HCT116 (cell line): ENCODE measurements around the gene MCAT. TPM values are rescaled to one million over a fixed set of nuclear protein-coding genes. Genes with fewer than 3 reads are reported as not detected.

Experiments used
- ATAC-seq: fragments of 200-7000 bp; cut with Tn5 transposase; 2 replicates; pipeline ENCODE4 v1.9.1; 2020; ENCODE audit warnings: mild to moderate bottlenecking, moderate library complexity
- BruUV-seq: library from RNA; stranded (reverse); fragments of 400-500 nt; replicated peaks from 2 replicates; lab custom pipeline; 2021; lab: Mats Ljungman, UMichigan
- CTCF ChIA-PET: fragments of 300-600 bp; sonication (Branson Sonifier 250); formaldehyde crosslinking; loops from one replicate; lab custom pipeline; 2021; ENCODE audit warnings: antibody characterized with exemption; lab: Charles Lee
- POLR2A ChIA-PET: fragments of 300-600, 350-600 bp; sonication (Branson Sonifier 250); formaldehyde crosslinking; loops from one replicate; lab custom pipeline; 2021; ENCODE audit warnings: antibody characterized with exemption; lab: Charles Lee
- RAD21 ChIA-PET, 2 experiments: fragments of 300-600 bp; sonication (Branson Sonifier 250); formaldehyde crosslinking; loops; one replicate each; lab custom pipeline; 2023; ENCODE audit warnings: low total read pairs in 2 of 2; ENCODE audit not compliant: uncharacterized antibody in 2 of 2, unreplicated experiment in 2 of 2, low non-redundant PET in 1 of 2; lab: Charles Lee
- DNase-seq: peaks from one replicate; pipeline ENCODE4 v3.0.0-alpha.2; 2010; ENCODE audit warnings: low read depth, low spot score
- H2AFZ ChIP-seq: fragments of 200-600 bp; shearing (Covaris generic), sonication (generic); 2 replicates; pipeline ENCODE4 v1.6.1; 2017; ENCODE audit warnings: low read depth, mixed run types, mixed read lengths, antibody characterized with exemption, low read length; ENCODE audit not compliant: poor library complexity, severe bottlenecking
- H3K27ac ChIP-seq: 2 replicates; pipeline ENCODE4 v1.5.1; 2012; ENCODE audit warnings: low read depth, low read length
- H3K27me3 ChIP-seq: fragments of 200-600 bp; sonication (generic); 2 replicates; pipeline ENCODE4 v1.6.1; 2016; ENCODE audit warnings: mixed run types, low read length, mixed read lengths; ENCODE audit not compliant: insufficient read depth
- H3K36me3 ChIP-seq, 2 experiments: fragments of 200-500 bp in 1 of 2; fragments of 200-600 bp in 1 of 2; sonication (Bioruptor generic) in 1 of 2; sonication (generic) in 1 of 2; 2 replicates each; pipeline versions ENCODE4 v1.5.1 to v1.6.1; 2014 to 2016; ENCODE audit warnings: low read length in 2 of 2, inconsistent platforms in 1 of 2, mixed read lengths in 1 of 2, mixed run types in 1 of 2; ENCODE audit not compliant: insufficient read depth in 2 of 2, control insufficient read depth in 1 of 2
- H3K4me1 ChIP-seq, 2 experiments: fragments of 200-600 bp in 1 of 2; sonication (generic) in 1 of 2; 2 replicates each; pipeline versions ENCODE4 v1.5.1 to v1.6.1; 2012 to 2017; ENCODE audit warnings: low read length in 2 of 2, inconsistent platforms in 1 of 2, mild to moderate bottlenecking in 1 of 2, mixed read lengths in 1 of 2, mixed run types in 1 of 2, moderate library complexity in 1 of 2; ENCODE audit not compliant: insufficient read depth in 2 of 2, control insufficient read depth in 1 of 2
- H3K4me2 ChIP-seq: fragments of 200-600 bp; sonication (generic); 2 replicates; pipeline ENCODE4 v1.6.1; 2017; ENCODE audit warnings: mixed run types, low read length, mixed read lengths
- H3K4me3 ChIP-seq, 2 experiments: fragments of 200-600 bp in 1 of 2; sonication (generic) in 1 of 2; replicated peaks in 1 of 2; 2 replicates each; pipeline ENCODE4 v1.5.1; 2011 to 2016; ENCODE audit warnings: low read length in 2 of 2, control low read depth in 1 of 2, low read depth in 1 of 2, mild to moderate bottlenecking in 1 of 2, mixed read lengths in 1 of 2, mixed run types in 1 of 2
- H3K79me2 ChIP-seq: fragments of 200-600 bp; sonication (generic); 2 replicates; pipeline ENCODE4 v1.6.1; 2017; ENCODE audit warnings: mild to moderate bottlenecking, mixed run types, low read length, moderate library complexity, mixed read lengths; ENCODE audit not compliant: insufficient read depth
- H3K9ac ChIP-seq: fragments of 200-600 bp; sonication (generic); 2 replicates; pipeline ENCODE4 v1.6.1; 2016; ENCODE audit warnings: low read length, mixed read lengths
- H3K9me2 ChIP-seq: fragments of 200-600 bp; sonication (generic), shearing (Covaris generic); 2 replicates; pipeline ENCODE4 v1.6.1; 2017; ENCODE audit warnings: mixed run types, mild to moderate bottlenecking, moderate library complexity; ENCODE audit not compliant: insufficient read depth
- H3K9me3 ChIP-seq, 2 experiments: fragments of 200-500 bp in 1 of 2; fragments of 200-600 bp in 1 of 2; sonication (Bioruptor generic) in 1 of 2; sonication (generic) in 1 of 2; 2 replicates each; pipeline ENCODE4 v1.6.1; 2014 to 2017; ENCODE audit warnings: low read length in 2 of 2, mixed read lengths in 2 of 2, inconsistent platforms in 1 of 2, low read depth in 1 of 2, mild to moderate bottlenecking in 1 of 2, mixed run types in 1 of 2, moderate library complexity in 1 of 2; ENCODE audit not compliant: control insufficient read depth in 1 of 2, insufficient read depth in 1 of 2
- H4K20me1 ChIP-seq: fragments of 200-600 bp; sonication (generic), shearing (Covaris generic); 2 replicates; pipeline ENCODE4 v1.6.1; 2017; ENCODE audit warnings: mixed run types, mild to moderate bottlenecking, moderate library complexity; ENCODE audit not compliant: insufficient read depth
- ATF3 ChIP-seq: IDR thresholded peaks from 2 replicates; pipeline ENCODE4 v1.6.1; 2012
- CBX3 ChIP-seq: IDR thresholded peaks from 2 replicates; pipeline ENCODE4 v1.6.1; 2012; ENCODE audit warnings: low read depth
- EGR1 ChIP-seq: IDR thresholded peaks from 2 replicates; pipeline ENCODE4 v1.6.1; 2012; ENCODE audit warnings: low read depth
- ELF1 ChIP-seq: IDR thresholded peaks from 2 replicates; pipeline ENCODE4 v1.6.1; 2012; ENCODE audit warnings: low read depth, borderline replicate concordance
- EZH2phosphoT487 ChIP-seq: fragments of 200-600 bp; IDR thresholded peaks from 2 replicates; pipeline ENCODE4 v1.6.1; 2018; ENCODE audit warnings: antibody characterized with exemption, borderline replicate concordance
- JUND ChIP-seq: IDR thresholded peaks from 2 replicates; pipeline ENCODE4 v1.6.1; 2012
- POLR2A ChIP-seq: IDR thresholded peaks from 2 replicates; pipeline ENCODE4 v1.7.0; 2011; ENCODE audit warnings: borderline replicate concordance; ENCODE audit not compliant: insufficient read depth, insufficient read length; ENCODE audit errors: extremely low read depth
- REST ChIP-seq: IDR thresholded peaks from 2 replicates; pipeline ENCODE4 v1.6.1; 2012; ENCODE audit warnings: low read depth
- SRF ChIP-seq: IDR thresholded peaks from 2 replicates; pipeline ENCODE4 v1.6.1; 2012; ENCODE audit warnings: low read depth
- TCF7L2 ChIP-seq: IDR thresholded peaks from 2 replicates; pipeline ENCODE4 v1.7.0; 2011; ENCODE audit warnings: borderline replicate concordance, inconsistent platforms; ENCODE audit not compliant: insufficient read depth, insufficient read length; ENCODE audit errors: extremely low read depth
- ZFX ChIP-seq: fragments of 450-650 bp; IDR thresholded peaks from 2 replicates; pipeline ENCODE4 v1.6.1; 2017
- ZNF274 ChIP-seq: fragments of 200-500 bp; sonication (Bioruptor generic); IDR thresholded peaks from 2 replicates; pipeline ENCODE4 v1.6.1; 2014; ENCODE audit warnings: mild to moderate bottlenecking, low read depth, low read length, inconsistent platforms
- intact Hi-C: fragments of 100-400 bp; cut with micrococcal nuclease; formaldehyde crosslinking; loops from 2 replicates; pipeline ENCODE4 v1.10.0; 2022
- total RNA-seq: library from RNA; stranded (reverse); gene quantifications from one replicate; pipeline ENCODE4 v1.2.1, GENCODE V29; 2021; ENCODE audit not compliant: unreplicated experiment

The MCAT gene
- total RNA-seq, 1 experiment from 2014 or later: 34.8 TPM

- CTCF ChIA-PET: no interaction called here
- intact Hi-C loops: no loop called here
- no peak overlapping the region for H3K4me2 ChIP-seq
- BruUV-seq: no TSS peak
- no peaks in the 10 kb centered on the region for H3K4me1 ChIP-seq
- no peaks in the 10 kb centered on the region for H3K27me3 ChIP-seq
- H3K79me2 ChIP-seq: no peaks in the 10 kb centered on the region
- H3K36me3 ChIP-seq: peaks cover 14 to 23% of the 10 kb centered on the region in 2 experiments; a peak in 3 of 4 replicates
- H3K9me2 ChIP-seq: no peaks in the 10 kb centered on the region
- RAD21 ChIA-PET: no interaction called here
- no peak for DNase-seq
- no peak for TF ChIP-seq ZNF274
- TF ChIP-seq SRF: no peak
- TF ChIP-seq EZH2phosphoT487: no peak
- no peak for TF ChIP-seq TCF7L2
- no peak for TF ChIP-seq ATF3
- TF ChIP-seq ELF1: no peak
- no peak for TF ChIP-seq ZFX
- TF ChIP-seq EGR1: no peak
- TF ChIP-seq CBX3: no peak
- no peak for TF ChIP-seq REST
- TF ChIP-seq POLR2A: no peak
- no peak for TF ChIP-seq JUND
- TF ChIP-seq, all 23 proteins: peak for 0
- POLR2A ChIA-PET: no interaction called here
- H3K9ac ChIP-seq: no peak overlapping the region
- no peak for ATAC-seq
- no peak overlapping the region for H3K27ac ChIP-seq
- H3K4me3 ChIP-seq: no peak overlapping the region
- H4K20me1 ChIP-seq: no peaks in the 10 kb centered on the region
- no peaks in the 10 kb centered on the region for H3K9me3 ChIP-seq
- no peak overlapping the region for H2AFZ ChIP-seq
These were observed 25.5 kb upstream of the MCAT start for GRCh38 chr22:43168471-43169309.
